Keratinocyte (primary cell): ENCODE results near the gene COL25A1. TPM values are rescaled to one million over a fixed set of nuclear protein-coding genes. Genes with fewer than 3 reads are reported as not detected.

ENCODE experiments used
- DNase-seq: peaks from one replicate; pipeline ENCODE4 v3.0.0-alpha.2; 2011; ENCODE audit warnings: low read depth, missing footprints, low spot score
- FAIRE-seq: peaks from 2 replicates; lab custom pipeline; 2011; peaks lifted over from hg19 to GRCh38; lab: Jason Lieb, UNC
- H2AFZ ChIP-seq: 2 replicates; pipeline ENCODE4 v1.6.0; 2012; ENCODE audit warnings: low read length, control low read depth, inconsistent platforms; ENCODE audit not compliant: control insufficient read depth
- H3K27ac ChIP-seq: 2 replicates; pipeline ENCODE4 v1.5.1; 2011; ENCODE audit warnings: low read length; ENCODE audit not compliant: control insufficient read depth, insufficient read depth
- H3K27me3 ChIP-seq: 3 replicates; pipeline ENCODE4 v1.6.0; 2011; ENCODE audit warnings: low read length; ENCODE audit not compliant: control insufficient read depth, insufficient read depth; ENCODE audit errors: extremely low read depth
- H3K36me3 ChIP-seq, 2 experiments: 2 replicates in 1 of 2; 3 replicates in 1 of 2; pipeline ENCODE4 v1.5.1; 2011; ENCODE audit warnings: low read length in 2 of 2, mild to moderate bottlenecking in 1 of 2; ENCODE audit not compliant: control insufficient read depth in 2 of 2, insufficient read depth in 2 of 2; ENCODE audit errors: extremely low read depth in 1 of 2
- H3K4me1 ChIP-seq: 3 replicates; pipeline ENCODE4 v1.5.1; 2011; ENCODE audit warnings: low read length; ENCODE audit not compliant: control insufficient read depth, insufficient read depth; ENCODE audit errors: extremely low read depth
- H3K4me2 ChIP-seq: 3 replicates; pipeline ENCODE4 v1.6.0; 2011; ENCODE audit warnings: low read depth, low read length; ENCODE audit not compliant: control insufficient read depth, insufficient read depth; ENCODE audit errors: extremely low read depth
- H3K4me3 ChIP-seq, 3 experiments: fragments of 200-600 bp in 1 of 3; sonication (generic) in 1 of 3; 2 replicates in 2 of 3; 3 replicates in 1 of 3; pipeline ENCODE4 v1.5.1; 2011 to 2016; ENCODE audit warnings: low read length in 3 of 3, mild to moderate bottlenecking in 3 of 3, control low read depth in 2 of 3, inconsistent platforms in 1 of 3, low read depth in 1 of 3, mixed read lengths in 1 of 3, mixed run types in 1 of 3, moderate library complexity in 1 of 3; ENCODE audit not compliant: control insufficient read depth in 2 of 3, insufficient read depth in 2 of 3; ENCODE audit errors: extremely low read depth in 1 of 3
- H3K79me2 ChIP-seq: 2 replicates; pipeline ENCODE4 v1.6.0; 2012; ENCODE audit warnings: low read length; ENCODE audit not compliant: control insufficient read depth, insufficient read depth
- H3K9ac ChIP-seq: 3 replicates; pipeline ENCODE4 v1.6.0; 2011; ENCODE audit warnings: low read length; ENCODE audit not compliant: control insufficient read depth, insufficient read depth; ENCODE audit errors: extremely low read depth
- H3K9me1 ChIP-seq: 3 replicates; pipeline ENCODE4 v1.6.0; 2011; ENCODE audit warnings: low read length; ENCODE audit not compliant: control insufficient read depth, insufficient read depth; ENCODE audit errors: extremely low read depth
- H3K9me3 ChIP-seq: 2 replicates; pipeline ENCODE4 v1.5.1; 2012; ENCODE audit warnings: low read depth, low read length; ENCODE audit not compliant: control insufficient read depth
- H4K20me1 ChIP-seq: 3 replicates; pipeline ENCODE4 v1.6.0; 2011; ENCODE audit warnings: low read length; ENCODE audit not compliant: control insufficient read depth, insufficient read depth; ENCODE audit errors: extremely low read depth
- CTCF ChIP-seq, 3 experiments: IDR thresholded peaks in 1 of 3; conservative IDR thresholded peaks in 1 of 3; optimal IDR thresholded peaks in 1 of 3; 2 replicates in 2 of 3; 3 replicates in 1 of 3; pipeline versions ENCODE3 to v1.5.1; 2011; ENCODE audit warnings: low read length in 3 of 3, mild to moderate bottlenecking in 3 of 3, moderate library complexity in 2 of 3, control low read depth in 1 of 3, inconsistent platforms in 1 of 3; ENCODE audit not compliant: insufficient read depth in 2 of 3; ENCODE audit errors: extremely low read depth in 1 of 3
- EZH2 ChIP-seq: IDR thresholded peaks from one replicate; pipeline ENCODE4 v1.6.1; 2012; ENCODE audit warnings: inconsistent platforms, mild to moderate bottlenecking, low read length, moderate library complexity
- dilution Hi-C: fragments of 300-500 bp; cut with MboI; formaldehyde crosslinking; loops from one replicate; pipeline ENCODE4 v1.7.0; 2020; ENCODE audit warnings: low sequenced_read_pairs; ENCODE audit not compliant: extremely low pct_ligation_motif_present
- polyA plus RNA-seq, 5 experiments: library from polyadenylated mRNA; depleted of rRNA in 3 of 5; stranded (reverse) in 3 of 5; stranded (forward) in 1 of 5; unstranded in 1 of 5; fragments of >200 nt; gene quantifications; 1 replicate in 1 of 5; 2 replicates in 3 of 5; 3 replicates in 1 of 5; pipeline versions ENCODE4 v1.2.1 to v1.2.3, GENCODE V29; 2011 to 2012; ENCODE audit warnings: missing spikeins in 2 of 5, low read depth in 1 of 5, low replicate concordance in 1 of 5

The COL25A1 gene
- polyA plus RNA-seq, 1 donor (not counting 4 experiments of a cell fraction or from before 2014, with no cell fraction given): not detected

- no peak overlapping the region for H2AFZ ChIP-seq
- H3K79me2 ChIP-seq: no peaks in the 10 kb centered on the region
- no peaks in the 10 kb centered on the region for H3K4me1 ChIP-seq
- H3K4me3 ChIP-seq: no peak overlapping the region
- H3K36me3 ChIP-seq: no peaks in the 10 kb centered on the region
- H3K27me3 ChIP-seq: peaks cover 2% of the 10 kb centered on the region
- dilution Hi-C loops: no loop called here
- FAIRE-seq (no peak), DNase-seq (no peak)
- no peak overlapping the region for H3K27ac ChIP-seq
- TF ChIP-seq EZH2: no peak
- no peak for TF ChIP-seq CTCF (optimal IDR thresholded peaks at IDR 0.05 in 1 of 3, IDR thresholded peaks at IDR 0.05 in 1 of 3, conservative IDR thresholded peaks at IDR 0.05 in 1 of 3; ENCODE audit: extremely low read depth in 1 of 3, insufficient read depth in 2 of 3, low read length in 3 of 3)
- no peaks in the 10 kb centered on the region for H3K9me1 ChIP-seq
- H4K20me1 ChIP-seq: no peaks in the 10 kb centered on the region
- H3K9ac ChIP-seq: no peak overlapping the region
- no peak overlapping the region for H3K4me2 ChIP-seq
- no peaks in the 10 kb centered on the region for H3K9me3 ChIP-seq
These were observed 383.1 kb downstream of the COL25A1 start for GRCh38 chr4:108919226-108919893.

- no peaks in the 10 kb centered on the region for H3K9me1 ChIP-seq
- H3K36me3 ChIP-seq: no peaks in the 10 kb centered on the region
- H3K9me3 ChIP-seq: no peaks in the 10 kb centered on the region
- H3K27me3 ChIP-seq: no peaks in the 10 kb centered on the region
- TF ChIP-seq CTCF (optimal IDR thresholded peaks at IDR 0.05 in 1 of 3, IDR thresholded peaks at IDR 0.05 in 1 of 3, conservative IDR thresholded peaks at IDR 0.05 in 1 of 3; ENCODE audit: extremely low read depth in 1 of 3, insufficient read depth in 2 of 3, low read length in 3 of 3) (no peak), EZH2 (no peak)
- H3K4me2 ChIP-seq: no peak overlapping the region
- no peak for FAIRE-seq
- H4K20me1 ChIP-seq: no peaks in the 10 kb centered on the region
- no peak overlapping the region for H3K4me3 ChIP-seq
- H3K79me2 ChIP-seq: no peaks in the 10 kb centered on the region
- no peak for DNase-seq
- H2AFZ ChIP-seq: no peak overlapping the region
- no peak overlapping the region for H3K27ac ChIP-seq
- H3K4me1 ChIP-seq: no peaks in the 10 kb centered on the region
- H3K9ac ChIP-seq: no peak overlapping the region
- dilution Hi-C loops: no loop called here
These were observed 385.2 kb downstream of the COL25A1 start for GRCh38 chr4:108917255-108917654.
